G401.6 (cell line): ENCODE results near the gene CHST2.
"Not testable (repeated sequence)": the region's sequence is repeated elsewhere in the genome, so short reads cannot be mapped to it uniquely, and the experiment has no call there.

Source experiments
- FAIRE-seq: peaks from 2 replicates; lab custom pipeline; 2012; peaks lifted over from hg19 to GRCh38; lab: Jason Lieb, UNC

Gene CHST2, protein sequence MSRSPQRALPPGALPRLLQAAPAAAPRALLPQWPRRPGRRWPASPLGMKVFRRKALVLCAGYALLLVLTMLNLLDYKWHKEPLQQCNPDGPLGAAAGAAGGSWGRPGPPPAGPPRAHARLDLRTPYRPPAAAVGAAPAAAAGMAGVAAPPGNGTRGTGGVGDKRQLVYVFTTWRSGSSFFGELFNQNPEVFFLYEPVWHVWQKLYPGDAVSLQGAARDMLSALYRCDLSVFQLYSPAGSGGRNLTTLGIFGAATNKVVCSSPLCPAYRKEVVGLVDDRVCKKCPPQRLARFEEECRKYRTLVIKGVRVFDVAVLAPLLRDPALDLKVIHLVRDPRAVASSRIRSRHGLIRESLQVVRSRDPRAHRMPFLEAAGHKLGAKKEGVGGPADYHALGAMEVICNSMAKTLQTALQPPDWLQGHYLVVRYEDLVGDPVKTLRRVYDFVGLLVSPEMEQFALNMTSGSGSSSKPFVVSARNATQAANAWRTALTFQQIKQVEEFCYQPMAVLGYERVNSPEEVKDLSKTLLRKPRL

GRCh38 chr3:143119009-143119914 is at the start of gene CHST2:
CHST2 (plus strand) TSS chr3:143119771; CDS start chr3:143120817, 1,046 bp downstream.
- no peak for FAIRE-seq

DNA sequence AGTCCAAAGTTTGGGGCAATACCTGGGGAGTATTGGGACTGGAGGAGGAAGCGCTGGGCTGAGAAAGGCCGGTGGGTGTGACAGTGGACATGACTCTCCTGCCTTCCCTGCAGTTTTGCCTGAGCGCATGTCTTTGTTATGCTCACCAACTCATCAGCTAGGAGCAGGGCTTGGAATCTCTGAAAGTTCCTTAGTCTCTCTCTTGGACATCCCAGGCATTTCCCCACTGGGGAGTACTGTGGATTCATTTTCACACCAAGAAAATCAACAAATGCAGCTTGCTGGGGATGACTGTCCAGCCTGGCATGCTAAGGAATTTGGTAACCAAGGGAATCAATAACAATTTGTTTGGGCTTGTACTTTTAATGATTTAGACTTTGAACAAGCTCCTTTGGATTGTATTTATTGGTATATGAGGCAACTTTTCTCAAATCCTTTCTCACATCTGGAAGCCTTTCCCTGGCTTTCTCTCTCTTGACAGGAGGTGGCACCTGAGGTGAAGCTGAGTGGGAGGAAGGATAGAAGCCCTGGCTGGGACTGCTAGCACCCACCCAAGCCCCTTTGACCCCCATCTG is 48.5 kb upstream of the CHST2 start:
- no peak for FAIRE-seq

GRCh38 chr3:143071776-143072175 is 47.8 kb upstream of the CHST2 start:
- no peak for FAIRE-seq

GRCh38 chr3:143072298-143073020 is 47.1 kb upstream of the CHST2 start:
- not testable (repeated sequence) for FAIRE-seq

GRCh38 chr3:143073541-143073940 is 46.0 kb upstream of the CHST2 start:
- not testable (repeated sequence) for FAIRE-seq

GRCh38 chr3:143073983-143074382 is 45.6 kb upstream of the CHST2 start:
- FAIRE-seq = not testable (repeated sequence)

GRCh38 chr3:143078883-143079282 is 40.7 kb upstream of the CHST2 start:
- FAIRE-seq = no peak

DNA sequence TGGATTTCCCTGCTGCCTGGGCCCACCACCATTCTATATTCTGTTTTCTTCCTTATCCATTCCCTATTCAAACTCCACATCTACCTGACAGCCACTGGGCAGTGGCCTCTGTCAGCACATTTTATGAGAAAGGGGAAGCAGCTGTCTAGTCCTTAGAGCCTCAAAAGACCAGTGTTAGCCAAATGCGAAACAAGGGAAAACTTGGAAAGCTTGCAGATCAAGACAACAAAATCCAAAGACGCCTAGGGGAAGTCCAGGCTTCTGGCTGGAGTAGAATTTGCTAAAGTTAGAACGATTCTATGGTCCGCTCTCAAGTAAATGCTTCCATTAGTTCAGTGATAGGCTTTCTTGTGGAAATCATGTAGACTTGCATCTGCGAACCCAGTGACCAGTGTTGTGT is 39.4 kb upstream of the CHST2 start:
- no peak for FAIRE-seq

- no peak for FAIRE-seq
Observed at GRCh38 chr3:143081365-143081764, 38.2 kb upstream of the CHST2 start.

DNA sequence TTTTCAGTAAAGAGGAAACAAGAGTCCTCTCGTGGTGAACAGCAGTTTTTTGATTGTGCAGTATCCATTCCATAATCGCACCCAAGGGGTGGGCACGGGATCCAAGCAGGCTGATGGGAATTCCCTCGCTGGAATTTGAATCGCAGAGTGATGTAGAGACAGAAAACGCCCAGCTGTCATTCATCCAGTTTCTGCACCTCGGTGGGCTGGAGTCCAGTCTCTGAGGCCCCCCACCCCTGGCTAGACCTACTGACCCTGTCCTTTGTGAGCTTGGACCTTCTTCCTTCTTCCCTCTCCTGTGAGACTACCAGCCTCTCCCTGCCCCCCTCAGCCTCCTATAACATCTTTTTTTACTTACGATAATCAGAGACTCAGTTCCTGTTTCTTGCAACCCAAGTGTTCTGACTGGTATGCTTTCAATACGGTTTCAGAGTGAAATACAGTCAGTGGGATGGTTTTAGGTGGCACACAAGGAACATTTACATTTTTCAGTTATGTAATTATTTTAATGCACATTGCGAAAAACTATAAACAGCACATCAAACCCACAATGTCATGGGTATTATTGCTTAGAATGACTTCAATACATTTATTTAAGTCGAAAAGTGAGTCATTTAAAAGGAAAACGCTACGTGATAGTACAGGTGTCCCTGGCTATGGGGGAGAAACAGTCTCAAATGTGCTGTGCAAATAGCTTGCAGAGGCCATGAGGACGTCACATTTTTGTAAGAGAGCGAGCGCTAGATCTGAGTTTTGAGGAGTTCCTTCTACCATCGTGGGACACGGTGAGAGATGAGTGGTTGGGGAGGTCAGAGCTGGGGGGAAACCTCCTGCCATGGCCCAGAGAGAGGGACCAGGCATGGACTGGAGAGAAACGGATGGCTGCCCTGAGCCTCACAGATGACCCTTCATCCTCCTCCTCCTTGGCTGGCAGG is 37.5 kb upstream of the CHST2 start:
- no peak for FAIRE-seq

DNA sequence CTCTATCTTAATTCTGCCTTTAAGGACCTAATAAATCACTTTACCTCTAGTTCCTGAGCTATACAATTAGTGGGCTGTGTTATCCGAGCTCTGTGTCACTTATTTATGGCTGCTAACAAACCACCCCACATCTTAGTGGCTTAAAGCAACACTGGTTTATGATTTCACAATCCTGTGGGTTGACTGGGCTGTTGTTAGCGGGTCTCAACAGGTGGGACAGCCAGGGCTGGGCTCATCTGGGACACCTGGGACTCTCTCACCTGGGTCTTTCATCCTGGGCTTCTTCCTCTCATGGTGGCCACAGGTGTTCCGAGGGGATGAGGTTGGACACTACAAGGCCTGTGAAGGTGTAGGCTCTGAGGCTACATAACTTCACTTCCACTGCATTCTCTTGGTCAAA is 35.8 kb upstream of the CHST2 start:
- no peak for FAIRE-seq

DNA sequence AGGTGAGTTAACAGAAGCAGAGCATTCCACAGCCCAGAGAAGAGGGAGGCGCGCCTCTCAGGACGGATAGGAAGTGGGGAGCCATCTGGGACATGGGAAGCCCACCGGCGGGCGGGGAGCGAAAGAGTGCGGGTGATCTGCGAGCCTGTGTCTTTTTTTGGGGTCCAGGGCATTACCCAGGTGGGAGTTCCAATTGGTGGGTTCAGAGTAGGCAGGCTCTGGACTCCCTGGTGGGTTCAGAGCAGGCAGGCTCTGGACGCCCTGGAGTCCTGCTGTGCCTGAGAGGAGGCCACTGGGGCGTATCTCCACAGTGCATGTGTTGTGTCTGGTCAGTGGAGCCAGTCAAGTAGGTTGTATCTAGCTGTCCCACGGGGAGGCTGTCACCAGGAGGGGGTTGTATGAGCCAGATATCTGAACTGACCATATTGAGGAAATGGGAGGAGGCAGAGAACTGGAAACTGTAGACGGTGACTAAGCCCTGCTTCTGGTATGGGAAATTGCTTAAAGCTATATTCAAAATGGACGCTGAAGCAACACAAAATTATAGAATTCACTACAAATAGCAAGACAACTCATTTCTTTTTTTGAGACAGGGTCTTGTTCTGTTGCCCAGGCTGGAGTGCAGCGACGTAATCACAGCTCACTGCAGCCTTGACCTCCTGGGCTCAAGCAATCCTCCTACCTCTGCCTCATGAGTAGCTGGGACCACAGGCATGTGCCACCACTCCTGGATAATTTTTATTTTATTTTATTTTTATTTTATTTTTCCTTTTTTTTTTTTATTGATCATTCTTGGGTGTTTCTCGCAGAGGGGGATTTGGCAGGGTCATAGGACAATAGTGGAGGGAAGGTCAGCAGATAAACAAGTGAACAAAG is 34.5 kb upstream of the CHST2 start:
- no peak for FAIRE-seq

GRCh38 chr3:143088835-143089234 is 30.7 kb upstream of the CHST2 start:
- no peak for FAIRE-seq

- no peak for FAIRE-seq
Observed at GRCh38 chr3:143089965-143090364, 29.6 kb upstream of the CHST2 start.

- no peak for FAIRE-seq
Observed at GRCh38 chr3:143090486-143090885, 29.1 kb upstream of the CHST2 start.

DNA sequence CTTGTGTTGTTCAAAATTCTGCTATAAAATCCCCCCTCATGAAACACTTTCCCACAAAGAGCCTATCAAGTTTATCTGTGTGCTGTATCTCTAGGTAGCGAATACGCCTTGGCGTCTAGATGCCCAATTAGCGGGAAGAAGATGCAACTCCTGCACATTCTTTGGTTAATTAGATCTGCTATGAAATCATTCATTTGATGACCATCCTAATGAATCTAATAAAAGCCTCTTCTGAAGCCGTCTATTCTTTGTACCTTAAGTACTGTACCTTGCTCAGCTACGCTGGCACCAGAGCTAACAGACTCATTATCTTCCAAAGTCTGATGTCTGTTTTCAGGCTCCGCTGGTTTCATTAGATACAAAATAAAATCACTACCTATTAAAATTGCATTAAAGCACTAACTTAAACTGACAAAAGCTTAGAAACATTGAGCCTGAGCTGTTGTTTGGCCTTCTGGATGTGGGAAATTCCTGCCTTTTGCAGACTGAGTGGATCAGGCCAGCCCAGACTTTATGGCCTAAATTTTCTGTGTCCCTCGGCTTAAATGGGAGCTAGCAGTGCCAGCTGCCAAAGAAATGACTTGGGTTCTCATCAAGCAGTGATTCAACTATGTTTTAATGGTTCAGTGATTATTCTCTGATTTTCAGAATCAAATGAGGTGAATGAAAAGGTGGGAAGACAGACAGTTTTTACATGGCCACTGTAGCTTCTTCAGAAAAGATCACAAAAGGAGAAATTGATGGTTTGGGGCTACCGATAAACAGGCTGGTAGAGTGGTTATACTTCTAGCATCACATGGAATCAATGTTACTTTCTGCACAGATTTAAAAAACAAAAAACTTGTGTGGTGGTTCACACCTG is 28.4 kb upstream of the CHST2 start:
- FAIRE-seq = no peak

DNA sequence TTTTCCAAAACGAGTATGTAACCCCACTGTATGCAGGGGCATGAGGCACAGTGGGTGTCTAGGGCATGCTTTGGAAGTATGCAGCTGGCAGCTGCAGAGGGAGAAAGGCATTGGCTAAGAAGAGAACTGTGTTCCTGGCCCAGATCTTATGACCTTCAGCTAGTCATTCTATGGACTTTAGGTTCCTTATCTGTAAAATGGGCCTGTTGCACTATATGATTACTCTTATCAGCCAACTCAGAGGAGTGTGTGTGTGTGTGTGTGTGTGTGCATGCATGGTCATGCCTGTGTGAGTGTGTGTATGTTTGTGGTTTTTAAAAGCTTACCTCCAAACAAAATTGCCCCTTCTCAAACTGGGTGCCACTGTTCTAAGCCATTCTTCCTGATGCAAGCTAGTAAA is 27.4 kb upstream of the CHST2 start:
- FAIRE-seq = no peak

GRCh38 chr3:143095813-143096212 is 23.8 kb upstream of the CHST2 start:
- no peak for FAIRE-seq
